Suprapubic skin (tissue), 4 donors: ENCODE measurements around the gene NUDT4B.
"Not testable (repeated sequence)": the region's sequence is repeated elsewhere in the genome, so short reads cannot be mapped to it uniquely, and the experiment has no call there.

Source experiments
- EP300 ChIP-seq: sonication (generic); formaldehyde crosslinking; IDR thresholded peaks from one replicate; pipeline ENCODE4 v1.6.1; 2017; ENCODE audit warnings: antibody characterized with exemption
- POLR2A ChIP-seq, 2 donors: fragments of 450-650 bp; IDR thresholded peaks; one replicate each; pipeline ENCODE4 v1.6.1; 2017; ENCODE audit warnings: antibody characterized with exemption in 2 of 2, mild to moderate bottlenecking in 2 of 2, moderate library complexity in 2 of 2
- POLR2AphosphoS5 ChIP-seq, 3 donors: sonication (generic); formaldehyde crosslinking; IDR thresholded peaks; one replicate each; pipeline ENCODE4 v1.6.1; 2017; ENCODE audit warnings: antibody characterized with exemption in 3 of 3
- TF ChIP-seq, protein P1 (sequence below), 2 donors: fragments of 200-600 bp in 1 of 2; fragments of 450-650 bp in 1 of 2; sonication (generic) in 1 of 2; IDR thresholded peaks; one replicate each; pipeline ENCODE4 v1.5.1; 2016 to 2019; ENCODE audit warnings: antibody characterized with exemption in 2 of 2, mild to moderate bottlenecking in 1 of 2, moderate library complexity in 1 of 2

- TF ChIP-seq, protein P1, sequence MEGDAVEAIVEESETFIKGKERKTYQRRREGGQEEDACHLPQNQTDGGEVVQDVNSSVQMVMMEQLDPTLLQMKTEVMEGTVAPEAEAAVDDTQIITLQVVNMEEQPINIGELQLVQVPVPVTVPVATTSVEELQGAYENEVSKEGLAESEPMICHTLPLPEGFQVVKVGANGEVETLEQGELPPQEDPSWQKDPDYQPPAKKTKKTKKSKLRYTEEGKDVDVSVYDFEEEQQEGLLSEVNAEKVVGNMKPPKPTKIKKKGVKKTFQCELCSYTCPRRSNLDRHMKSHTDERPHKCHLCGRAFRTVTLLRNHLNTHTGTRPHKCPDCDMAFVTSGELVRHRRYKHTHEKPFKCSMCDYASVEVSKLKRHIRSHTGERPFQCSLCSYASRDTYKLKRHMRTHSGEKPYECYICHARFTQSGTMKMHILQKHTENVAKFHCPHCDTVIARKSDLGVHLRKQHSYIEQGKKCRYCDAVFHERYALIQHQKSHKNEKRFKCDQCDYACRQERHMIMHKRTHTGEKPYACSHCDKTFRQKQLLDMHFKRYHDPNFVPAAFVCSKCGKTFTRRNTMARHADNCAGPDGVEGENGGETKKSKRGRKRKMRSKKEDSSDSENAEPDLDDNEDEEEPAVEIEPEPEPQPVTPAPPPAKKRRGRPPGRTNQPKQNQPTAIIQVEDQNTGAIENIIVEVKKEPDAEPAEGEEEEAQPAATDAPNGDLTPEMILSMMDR (IDR thresholded peaks at IDR 0.05): not testable (repeated sequence)
- TF ChIP-seq POLR2A (IDR thresholded peaks at IDR 0.05); POLR2AphosphoS5 (IDR thresholded peaks at IDR 0.05); EP300: not testable (repeated sequence)
These were observed 37.6 kb upstream of the NUDT4B start for GRCh38 chr1:148710772-148711523.
